AG09319 (cell line): Measurements from ENCODE around the gene SLC26A1.
"Not testable (repeated sequence)": the region's sequence is repeated elsewhere in the genome, so short reads cannot be mapped to it uniquely, and the experiment has no call there.

Experiments
- DNase-seq: peaks from one replicate; pipeline ENCODE4 v3.0.0-alpha.2; 2010; ENCODE audit warnings: low read depth; ENCODE audit errors: extremely low read depth
- CTCF ChIP-seq: IDR thresholded peaks from 2 replicates; pipeline ENCODE4 v1.5.1; 2011; ENCODE audit warnings: low read depth, mild to moderate bottlenecking, inconsistent platforms, low read length, moderate library complexity

SLC26A1 gene

GRCh38 chr4:1000686-1001260 is 7.6 kb upstream of the SLC26A1 start:
- TF ChIP-seq CTCF, result no peak
- no peak for DNase-seq

- no peak for DNase-seq
- no peak for TF ChIP-seq CTCF
These were observed 6.8 kb upstream of the SLC26A1 start for GRCh38 chr4:999882-1000425.

- DNase-seq, result not testable (repeated sequence)
These were observed 6.1 kb upstream of the SLC26A1 start for GRCh38 chr4:999240-999863.

GRCh38 chr4:998096-998691 is 5.0 kb upstream of the SLC26A1 start:
- DNase-seq, result no peak
- no peak for TF ChIP-seq CTCF

- TF ChIP-seq CTCF, result no peak
- DNase-seq, result no peak
These were observed 4.3 kb upstream of the SLC26A1 start for GRCh38 chr4:997375-998071.

- DNase-seq, result no peak
- no peak for TF ChIP-seq CTCF
These were observed 3.8 kb upstream of the SLC26A1 start for GRCh38 chr4:996997-997374.

GRCh38 chr4:996030-996996 is 3.1 kb upstream of the SLC26A1 start:
- DNase-seq, result no peak
- no peak for TF ChIP-seq CTCF
